AG04450 (cell line): ENCODE data around the gene ADGRG6. TPM values are rescaled to one million over a fixed set of nuclear protein-coding genes. Genes with fewer than 3 reads are reported as not detected.
"Not testable (repeated sequence)": the region's sequence is repeated elsewhere in the genome, so short reads cannot be mapped to it uniquely, and the experiment has no call there.

ENCODE experiments used
- CTCF ChIA-PET: fragments of 300-600, 350-600 bp; formaldehyde crosslinking; extraction: SDS; loops from one replicate; lab custom pipeline; 2022; ENCODE audit warnings: antibody characterized with exemption, inconsistent platforms; lab: Charles Lee
- POLR2A ChIA-PET: fragments of 350-600 bp; formaldehyde crosslinking; extraction: SDS; loops from one replicate; lab custom pipeline; 2021; ENCODE audit warnings: antibody characterized with exemption, inconsistent platforms; lab: Yijun Ruan, JAX
- DNase-seq: peaks from one replicate; pipeline ENCODE4 v3.0.0-alpha.2; 2011; ENCODE audit warnings: low read depth, low spot score
- H3K27ac ChIP-seq: one replicate; pipeline ENCODE4 v1.5.1; 2012; ENCODE audit warnings: low read depth, low read length, control low read depth
- H3K27me3 ChIP-seq: one replicate; pipeline ENCODE4 v1.6.0; 2012; ENCODE audit warnings: low read length; ENCODE audit not compliant: control insufficient read depth, insufficient read depth
- H3K4me3 ChIP-seq: 2 replicates; pipeline ENCODE4 v1.5.1; 2011; ENCODE audit warnings: mild to moderate bottlenecking, low read depth, low read length, control low read depth
- H3K9me3 ChIP-seq: 2 replicates; pipeline ENCODE4 v1.5.1; 2012; ENCODE audit warnings: low read length; ENCODE audit not compliant: control insufficient read depth, insufficient read depth
- CTCF ChIP-seq: IDR thresholded peaks from 2 replicates; pipeline ENCODE4 v1.5.1; 2011; ENCODE audit warnings: low read depth, low read length, control low read depth, inconsistent platforms
- polyA plus RNA-seq: library from polyadenylated mRNA; depleted of rRNA; stranded (reverse); fragments of >200 nt; gene quantifications from 2 replicates; pipeline ENCODE4 v1.2.3, GENCODE V29; 2011

Gene ADGRG6
- polyA plus RNA-seq, 1 experiment = 16.2 TPM

- H3K27ac ChIP-seq = no peak overlapping the region
- CTCF ChIA-PET = interaction anchor here (0.7 kb wide), 1 partner anchor 980 kb away, joined by 3 read pairs; no protein-coding TSS in a partner anchor
- no peaks in the 10 kb centered on the region for H3K27me3 ChIP-seq
- POLR2A ChIA-PET = no interaction called here
- H3K9me3 ChIP-seq = no peaks in the 10 kb centered on the region
- no peak for TF ChIP-seq CTCF
- no peak overlapping the region for H3K4me3 ChIP-seq
- no peak for DNase-seq
Observed at GRCh38 chr6:142448091-142448729, 146.4 kb downstream of the ADGRG6 start.

GRCh38 chr6:142450856-142451255 is 149.0 kb downstream of the ADGRG6 start:
- DNase-seq, H3K27me3 ChIP-seq, H3K27ac ChIP-seq, H3K9me3 ChIP-seq, POLR2A ChIA-PET, H3K4me3 ChIP-seq: not testable (repeated sequence)
- CTCF ChIA-PET = interaction anchor here (0.6 kb wide), 1 partner anchor 1587 kb away, joined by 7 read pairs; no protein-coding TSS in a partner anchor

GRCh38 chr6:142452993-142453392 is 151.2 kb downstream of the ADGRG6 start:
- ChIA-PET CTCF (no interaction called here), POLR2A (no interaction called here)
- no peak for DNase-seq
- H3K9me3 ChIP-seq = no peaks in the 10 kb centered on the region
- no peak for TF ChIP-seq CTCF
- H3K4me3 ChIP-seq = no peak overlapping the region
- H3K27me3 ChIP-seq = no peaks in the 10 kb centered on the region
- no peak overlapping the region for H3K27ac ChIP-seq

- POLR2A ChIA-PET, CTCF ChIA-PET, H3K27ac ChIP-seq, H3K4me3 ChIP-seq, H3K9me3 ChIP-seq, H3K27me3 ChIP-seq, DNase-seq: not testable (repeated sequence)
Observed at GRCh38 chr6:142454196-142454595, 152.4 kb downstream of the ADGRG6 start.

GRCh38 chr6:142454848-142455247 is 153.0 kb downstream of the ADGRG6 start:
- H3K27ac ChIP-seq, CTCF ChIA-PET, DNase-seq: not testable (repeated sequence)

GRCh38 chr6:142455957-142456589 is 154.3 kb downstream of the ADGRG6 start:
- CTCF ChIA-PET = interaction anchor here (1.8 kb wide), 1 partner anchor 19 kb away, joined by 9 read pairs; no protein-coding TSS in a partner anchor
- TF ChIP-seq CTCF = no peak
- H3K4me3 ChIP-seq = no peak overlapping the region
- POLR2A ChIA-PET = no interaction called here
- H3K9me3 ChIP-seq = no peaks in the 10 kb centered on the region
- H3K27ac ChIP-seq = no peak overlapping the region
- no peaks in the 10 kb centered on the region for H3K27me3 ChIP-seq
- DNase-seq = no peak

More at GRCh38 chr6:142454848-142455247, 153.0 kb downstream of the ADGRG6 start:
- H3K27me3 ChIP-seq, H3K4me3 ChIP-seq, POLR2A ChIA-PET, H3K9me3 ChIP-seq: not testable (repeated sequence)
